ENCODE data around the gene USP36. TPM values are rescaled to one million over a fixed set of nuclear protein-coding genes. Genes with fewer than 3 reads are reported as not detected.

Gene USP36
- total RNA-seq, 1 experiment from 2014 or later: 74.0 TPM

GRCh38 chr17:78797691-78798585 lies 42.7 kb downstream of the USP36 start:
- H3K36me3 Mint-ChIP-seq: peaks cover 72% of the 10 kb centered on the region
- H3K4me3 Mint-ChIP-seq: no peak overlapping the region
- CTCF ChIA-PET: interaction anchor here (1.1 to 1.4 kb wide), 2 partner anchors 13 to 301 kb away, joined by 3 read pairs; no protein-coding TSS in a partner anchor

More at GRCh38 chr17:78797691-78798585, 42.7 kb downstream of the USP36 start:
- no peak for DNase-seq (ENCODE audit: low spot score)
- no peak for ATAC-seq
- TF ChIP-seq, protein P1, sequence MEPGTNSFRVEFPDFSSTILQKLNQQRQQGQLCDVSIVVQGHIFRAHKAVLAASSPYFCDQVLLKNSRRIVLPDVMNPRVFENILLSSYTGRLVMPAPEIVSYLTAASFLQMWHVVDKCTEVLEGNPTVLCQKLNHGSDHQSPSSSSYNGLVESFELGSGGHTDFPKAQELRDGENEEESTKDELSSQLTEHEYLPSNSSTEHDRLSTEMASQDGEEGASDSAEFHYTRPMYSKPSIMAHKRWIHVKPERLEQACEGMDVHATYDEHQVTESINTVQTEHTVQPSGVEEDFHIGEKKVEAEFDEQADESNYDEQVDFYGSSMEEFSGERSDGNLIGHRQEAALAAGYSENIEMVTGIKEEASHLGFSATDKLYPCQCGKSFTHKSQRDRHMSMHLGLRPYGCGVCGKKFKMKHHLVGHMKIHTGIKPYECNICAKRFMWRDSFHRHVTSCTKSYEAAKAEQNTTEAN (CRISPR knock-in tag; IDR thresholded peaks at IDR 0.05): no peak
- TF ChIP-seq NFE2L1 (CRISPR knock-in tag; IDR thresholded peaks at IDR 0.05) (no peak), OVOL2 (CRISPR knock-in tag; IDR thresholded peaks at IDR 0.05; ENCODE audit: borderline replicate concordance) (no peak), STAT6 (CRISPR knock-in tag; conservative IDR thresholded peaks at IDR 0.05; ENCODE audit: low read depth) (no peak), GTF2I (CRISPR knock-in tag; conservative IDR thresholded peaks at IDR 0.05) (no peak), MXD4 (CRISPR knock-in tag; IDR thresholded peaks at IDR 0.05; ENCODE audit: borderline replicate concordance) (no peak), RORB (CRISPR knock-in tag; IDR thresholded peaks at IDR 0.05) (no peak), FOXP1 (CRISPR knock-in tag; IDR thresholded peaks at IDR 0.05; ENCODE audit: borderline replicate concordance) (no peak), AFF4 (CRISPR knock-in tag; IDR thresholded peaks at IDR 0.05; ENCODE audit: borderline replicate concordance) (no peak), ZNF317 (CRISPR knock-in tag; IDR thresholded peaks at IDR 0.05; ENCODE audit: borderline replicate concordance, low read depth) (no peak), HMGA2 (CRISPR knock-in tag; IDR thresholded peaks at IDR 0.05) (no peak), CBFB (CRISPR knock-in tag; IDR thresholded peaks at IDR 0.05; ENCODE audit: low read depth) (no peak)
- TF ChIP-seq, protein P2, sequence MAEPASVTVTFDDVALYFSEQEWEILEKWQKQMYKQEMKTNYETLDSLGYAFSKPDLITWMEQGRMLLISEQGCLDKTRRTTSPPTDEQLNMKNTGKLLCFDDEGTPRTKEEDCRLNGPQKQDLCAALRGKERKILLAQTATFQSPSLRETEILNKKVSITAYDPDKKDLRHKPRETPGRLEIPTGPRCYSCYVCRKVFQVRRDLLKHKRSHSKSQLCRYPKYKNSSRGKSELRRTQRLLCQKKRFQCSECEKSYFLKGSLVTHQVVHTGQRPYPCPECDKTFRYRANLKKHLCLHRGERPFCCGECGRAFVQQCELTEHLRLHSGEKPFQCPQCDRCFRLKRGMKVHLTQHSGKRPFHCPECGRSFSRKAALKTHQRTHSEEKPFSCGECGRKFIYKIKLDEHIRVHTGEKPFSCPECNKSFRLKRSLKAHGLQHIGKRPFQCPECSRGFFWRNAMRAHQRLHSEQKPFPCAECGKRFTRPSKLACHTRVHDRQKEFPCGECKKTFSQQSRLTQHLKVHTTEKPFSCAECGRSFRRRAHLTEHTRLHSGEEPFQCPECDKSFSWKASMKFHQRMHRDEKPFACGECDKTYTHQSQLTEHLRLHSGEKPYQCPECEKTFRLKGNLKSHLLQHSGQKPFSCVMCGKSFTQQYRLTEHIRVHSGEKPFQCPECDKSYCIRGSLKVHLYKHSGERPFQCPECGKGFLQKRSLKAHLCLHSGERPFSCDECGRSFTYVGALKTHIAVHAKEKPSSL (CRISPR knock-in tag; conservative IDR thresholded peaks at IDR 0.05): no peak
- TF ChIP-seq, protein P3, sequence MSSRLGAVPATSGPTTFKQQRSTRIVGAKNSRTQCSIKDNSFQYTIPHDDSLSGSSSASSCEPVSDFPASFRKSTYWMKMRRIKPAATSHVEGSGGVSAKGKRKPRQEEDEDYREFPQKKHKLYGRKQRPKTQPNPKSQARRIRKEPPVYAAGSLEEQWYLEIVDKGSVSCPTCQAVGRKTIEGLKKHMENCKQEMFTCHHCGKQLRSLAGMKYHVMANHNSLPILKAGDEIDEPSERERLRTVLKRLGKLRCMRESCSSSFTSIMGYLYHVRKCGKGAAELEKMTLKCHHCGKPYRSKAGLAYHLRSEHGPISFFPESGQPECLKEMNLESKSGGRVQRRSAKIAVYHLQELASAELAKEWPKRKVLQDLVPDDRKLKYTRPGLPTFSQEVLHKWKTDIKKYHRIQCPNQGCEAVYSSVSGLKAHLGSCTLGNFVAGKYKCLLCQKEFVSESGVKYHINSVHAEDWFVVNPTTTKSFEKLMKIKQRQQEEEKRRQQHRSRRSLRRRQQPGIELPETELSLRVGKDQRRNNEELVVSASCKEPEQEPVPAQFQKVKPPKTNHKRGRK (CRISPR knock-in tag; IDR thresholded peaks at IDR 0.05; ENCODE audit: borderline replicate concordance): no peak
- no peaks in the 10 kb centered on the region for H3K4me1 Mint-ChIP-seq
- no peak overlapping the region for H3K27ac Mint-ChIP-seq
- H3K9me3 Mint-ChIP-seq: no peaks in the 10 kb centered on the region
- POLR2A ChIA-PET: no interaction called here
- no peaks in the 10 kb centered on the region for H3K27me3 Mint-ChIP-seq (ENCODE audit: low read depth)
